PC-9 (cell line): ENCODE data around the gene ZSCAN5A. TPM values are rescaled to one million over a fixed set of nuclear protein-coding genes. Genes with fewer than 3 reads are reported as not detected.
"Not testable (repeated sequence)": the region's sequence is repeated elsewhere in the genome, so short reads cannot be mapped to it uniquely, and the experiment has no call there.

Experiments used
- BruUV-seq: library from RNA; stranded (reverse); fragments of 400-500 nt; replicated peaks from 2 replicates; lab custom pipeline; 2021; lab: Mats Ljungman, UMichigan
- CTCF ChIA-PET: fragments of 300-600 bp; sonication (Branson Sonifier 250); formaldehyde crosslinking; loops from one replicate; lab custom pipeline; 2022; ENCODE audit warnings: antibody characterized with exemption; lab: Charles Lee
- POLR2A ChIA-PET: fragments of 300-600 bp; sonication (Branson Sonifier 250); formaldehyde crosslinking; loops from one replicate; lab custom pipeline; 2022; ENCODE audit warnings: antibody characterized with exemption; ENCODE audit not compliant: unreplicated experiment; lab: Charles Lee
- DNase-seq, 2 experiments: peaks; one replicate each; pipeline versions ENCODE4 v3.0.0 to v3.0.0-alpha.2; 2015 to 2022; ENCODE audit warnings: mixed read lengths in 1 of 2
- H2AFZ ChIP-seq: fragments of 200-600 bp; sonication (generic); 2 replicates; pipeline ENCODE4 v1.8.1; 2017; ENCODE audit warnings: antibody characterized with exemption
- H3F3A ChIP-seq: fragments of 200-600 bp; sonication (generic); 2 replicates; pipeline ENCODE4 v1.8.1; 2017; ENCODE audit warnings: antibody characterized with exemption, mild to moderate bottlenecking, low read depth; ENCODE audit not compliant: insufficient read depth
- H3K27ac ChIP-seq: fragments of 200-600 bp; sonication (generic); 2 replicates; pipeline ENCODE4 v1.6.1; 2016; ENCODE audit warnings: mixed run types
- H3K27me3 ChIP-seq: fragments of 200-600 bp; sonication (generic); 2 replicates; pipeline ENCODE4 v1.6.1; 2016; ENCODE audit warnings: low read depth, mixed run types; ENCODE audit not compliant: insufficient read depth
- H3K36me3 ChIP-seq: fragments of 200-600 bp; sonication (generic); 2 replicates; pipeline ENCODE4 v1.6.1; 2016; ENCODE audit warnings: low read depth, mixed run types
- H3K4me1 ChIP-seq: fragments of 200-600 bp; sonication (generic); replicated peaks from 2 replicates; pipeline ENCODE4 v1.6.1; 2016; ENCODE audit warnings: mixed run types; ENCODE audit not compliant: insufficient read depth
- H3K4me2 ChIP-seq: fragments of 200-600 bp; sonication (generic); 2 replicates; pipeline ENCODE4 v1.6.1; 2017; ENCODE audit warnings: mixed run types
- H3K4me3 ChIP-seq: fragments of 200-600 bp; sonication (generic); 2 replicates; pipeline ENCODE4 v1.6.1; 2016; ENCODE audit warnings: mixed run types
- H3K79me2 ChIP-seq: fragments of 200-600 bp; sonication (generic); 2 replicates; pipeline ENCODE4 v1.6.1; 2017; ENCODE audit warnings: low read depth, mixed run types
- H3K9me2 ChIP-seq: fragments of 200-600 bp; sonication (generic); 2 replicates; pipeline ENCODE4 v1.8.1; 2017; ENCODE audit warnings: mild to moderate bottlenecking; ENCODE audit not compliant: insufficient read depth
- H3K9me3 ChIP-seq: fragments of 200-600 bp; sonication (generic); 2 replicates; pipeline ENCODE4 v1.8.1; 2016; ENCODE audit warnings: low read depth; ENCODE audit not compliant: insufficient read depth
- H4K20me1 ChIP-seq: fragments of 200-600 bp; sonication (generic); 2 replicates; pipeline ENCODE4 v1.8.1; 2017; ENCODE audit not compliant: insufficient read depth
- EZH2 ChIP-seq: fragments of 200-600 bp; sonication (generic); IDR thresholded peaks from 2 replicates; pipeline ENCODE4 v1.8.0; 2017; ENCODE audit warnings: antibody characterized with exemption, low read depth
- intact Hi-C: fragments of 100-400 bp; cut with micrococcal nuclease; formaldehyde crosslinking; loops from one replicate; pipeline ENCODE4 v1.10.0; 2022; ENCODE audit not compliant: unreplicated experiment
- total RNA-seq: library from RNA; stranded (reverse); gene quantifications from 2 replicates; pipeline ENCODE4 v1.2.3, GENCODE V29; 2021
- TF ChIP-seq, protein P1 (sequence below): fragments of 200-600 bp; sonication (generic); conservative IDR thresholded peaks from 2 replicates; pipeline ENCODE4 v1.6.1; 2017; ENCODE audit warnings: mixed run types, antibody characterized with exemption, mild to moderate bottlenecking, moderate library complexity

Gene ZSCAN5A
- total RNA-seq, 1 experiment from 2014 or later, result 20.5 TPM

DNA sequence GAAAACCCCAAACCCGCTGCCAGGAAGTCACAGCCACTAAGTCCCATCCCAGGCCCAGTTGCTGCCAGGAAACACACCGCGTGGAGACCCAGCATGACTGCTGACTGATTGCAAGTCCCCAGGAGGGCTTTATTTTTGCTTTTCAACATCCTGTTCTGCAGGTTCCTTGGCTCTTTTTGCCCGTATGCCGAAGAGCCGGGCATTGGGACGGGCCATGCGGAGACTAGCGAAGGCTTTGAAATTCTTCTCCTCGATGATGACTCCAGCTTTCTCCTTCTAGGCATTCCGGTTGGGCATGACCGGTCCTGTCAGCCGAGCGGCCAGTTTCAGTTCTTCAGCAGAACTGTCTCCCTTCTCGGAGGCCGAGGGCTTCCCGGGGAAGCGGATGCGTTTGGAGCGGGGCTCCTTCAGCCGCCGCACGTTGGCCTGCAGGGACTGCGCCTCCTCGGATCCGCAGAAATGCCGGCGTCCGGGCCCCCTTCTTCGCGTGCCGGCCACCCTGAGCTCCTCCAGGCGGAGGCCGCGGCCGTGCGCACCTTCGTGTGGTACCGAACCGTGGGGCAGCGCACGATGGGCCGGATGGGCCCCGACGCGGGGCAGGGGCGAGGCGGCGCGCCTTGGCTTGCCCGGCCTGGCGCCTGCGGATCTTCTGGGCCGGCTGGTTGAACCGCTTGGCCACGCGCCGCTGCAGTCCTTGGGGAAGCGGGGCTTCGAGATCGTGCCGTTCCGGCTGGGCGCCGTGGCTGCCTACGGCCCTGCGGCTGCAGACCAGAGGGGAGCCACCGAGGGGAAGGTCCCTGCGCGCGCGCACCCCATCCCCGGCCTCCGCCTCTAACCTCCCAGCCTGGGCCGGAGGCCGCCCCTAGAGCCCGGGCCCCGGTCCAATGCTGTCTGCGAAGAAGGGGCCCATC, 97.3 kb downstream of the ZSCAN5A start:
- Histone ChIP-seq H3K4me1 (no peaks in the 10 kb centered on the region), H3K79me2 (no peaks in the 10 kb centered on the region), H3K4me3 (no peak overlapping the region), H3F3A (no peaks in the 10 kb centered on the region), H3K36me3 (no peaks in the 10 kb centered on the region), H3K4me2 (no peak overlapping the region), H3K9me3 (no peaks in the 10 kb centered on the region), H3K27me3 (peaks cover 30% of the 10 kb centered on the region), H4K20me1 (no peaks in the 10 kb centered on the region), H3K27ac (no peak overlapping the region), H2AFZ (no peak overlapping the region), H3K9me2 (no peaks in the 10 kb centered on the region)
- DNase-seq, result no peak
- TF ChIP-seq EZH2, result no peak
- TF ChIP-seq, protein P1, sequence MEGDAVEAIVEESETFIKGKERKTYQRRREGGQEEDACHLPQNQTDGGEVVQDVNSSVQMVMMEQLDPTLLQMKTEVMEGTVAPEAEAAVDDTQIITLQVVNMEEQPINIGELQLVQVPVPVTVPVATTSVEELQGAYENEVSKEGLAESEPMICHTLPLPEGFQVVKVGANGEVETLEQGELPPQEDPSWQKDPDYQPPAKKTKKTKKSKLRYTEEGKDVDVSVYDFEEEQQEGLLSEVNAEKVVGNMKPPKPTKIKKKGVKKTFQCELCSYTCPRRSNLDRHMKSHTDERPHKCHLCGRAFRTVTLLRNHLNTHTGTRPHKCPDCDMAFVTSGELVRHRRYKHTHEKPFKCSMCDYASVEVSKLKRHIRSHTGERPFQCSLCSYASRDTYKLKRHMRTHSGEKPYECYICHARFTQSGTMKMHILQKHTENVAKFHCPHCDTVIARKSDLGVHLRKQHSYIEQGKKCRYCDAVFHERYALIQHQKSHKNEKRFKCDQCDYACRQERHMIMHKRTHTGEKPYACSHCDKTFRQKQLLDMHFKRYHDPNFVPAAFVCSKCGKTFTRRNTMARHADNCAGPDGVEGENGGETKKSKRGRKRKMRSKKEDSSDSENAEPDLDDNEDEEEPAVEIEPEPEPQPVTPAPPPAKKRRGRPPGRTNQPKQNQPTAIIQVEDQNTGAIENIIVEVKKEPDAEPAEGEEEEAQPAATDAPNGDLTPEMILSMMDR, result no peak
- ChIA-PET POLR2A (no interaction called here), CTCF (no interaction called here)
- BruUV-seq, result no TSS peak
- intact Hi-C loops, result no loop called here

GRCh38 chr19:56211718-56212117, 102.9 kb downstream of the ZSCAN5A start:
- peaks cover 79% of the 10 kb centered on the region for H3K27me3 ChIP-seq
- no TSS peak for BruUV-seq
- H4K20me1 ChIP-seq, result no peaks in the 10 kb centered on the region
- ChIA-PET POLR2A (no interaction called here), CTCF (no interaction called here)
- no peak overlapping the region for H3K4me2 ChIP-seq
- no peaks in the 10 kb centered on the region for H3K36me3 ChIP-seq
- intact Hi-C loops, result no loop called here
- H2AFZ ChIP-seq, result no peak overlapping the region
- H3K4me1 ChIP-seq, result no peaks in the 10 kb centered on the region
- H3K9me3 ChIP-seq, result no peaks in the 10 kb centered on the region
- H3F3A ChIP-seq, result no peaks in the 10 kb centered on the region
- no peak overlapping the region for H3K4me3 ChIP-seq
- H3K79me2 ChIP-seq, result no peaks in the 10 kb centered on the region
- no peak overlapping the region for H3K27ac ChIP-seq
- no peaks in the 10 kb centered on the region for H3K9me2 ChIP-seq
- no peak for DNase-seq
- TF ChIP-seq EZH2, result no peak
- TF ChIP-seq, protein P1, result no peak

- H3K9me3 ChIP-seq, H3K4me1 ChIP-seq, H3K79me2 ChIP-seq, CTCF ChIA-PET, H3K9me2 ChIP-seq, H3F3A ChIP-seq, POLR2A ChIA-PET, H3K4me3 ChIP-seq, H4K20me1 ChIP-seq, H3K36me3 ChIP-seq, BruUV-seq, H3K27ac ChIP-seq, DNase-seq, intact Hi-C loops, H3K4me2 ChIP-seq, H2AFZ ChIP-seq: not testable (repeated sequence)
- peaks cover 87% of the 10 kb centered on the region for H3K27me3 ChIP-seq
Observed at GRCh38 chr19:56210036-56210435, 104.6 kb downstream of the ZSCAN5A start.
